Stomach (tissue), 9 donors: ENCODE results near the gene RNPEPL1. TPM values are rescaled to one million over a fixed set of nuclear protein-coding genes. Genes with fewer than 3 reads are reported as not detected.
"Not testable (repeated sequence)": the region's sequence is repeated elsewhere in the genome, so short reads cannot be mapped to it uniquely, and the experiment has no call there.

Experiments
- DNase-seq, 2 donors: peaks; one replicate each; pipeline versions ENCODE4 v3.0.0 to v3.0.0-alpha.2; 2013 to 2019
- H3K27ac ChIP-seq, 5 donors: fragments of 200-600 bp in 4 of 5; sonication (generic) in 4 of 5; one replicate each; pipeline ENCODE4 v1.5.1; 2013 to 2019; ENCODE audit warnings: mild to moderate bottlenecking in 1 of 5, moderate library complexity in 1 of 5
- H3K27me3 ChIP-seq, 3 donors: fragments of 200-600 bp; sonication (generic); one replicate each; pipeline ENCODE4 v1.5.1; 2017 to 2019; ENCODE audit warnings: mixed run types in 1 of 3
- H3K36me3 ChIP-seq, 4 donors: fragments of 200-600 bp; sonication (generic); 1 replicate in 3 of 4; 2 replicates in 1 of 4; pipeline ENCODE4 v1.5.1; 2016 to 2019
- H3K4me1 ChIP-seq, 4 donors: fragments of 200-600 bp; sonication (generic); one replicate each; pipeline ENCODE4 v1.5.1; 2016 to 2019
- H3K4me3 ChIP-seq, 4 donors: fragments of 200-600 bp; sonication (generic) in 3 of 4; one replicate each; pipeline ENCODE4 v1.5.1; 2016 to 2019; ENCODE audit warnings: mild to moderate bottlenecking in 1 of 4
- H3K9me3 ChIP-seq, 4 donors: fragments of 200-600 bp; sonication (generic); one replicate each; pipeline ENCODE4 v1.5.1; 2016 to 2019
- EP300 ChIP-seq: sonication (generic); formaldehyde crosslinking; IDR thresholded peaks from one replicate; pipeline ENCODE4 v1.6.1; 2017; ENCODE audit warnings: antibody characterized with exemption
- POLR2A ChIP-seq, 4 donors: fragments of 450-650 bp; IDR thresholded peaks; one replicate each; pipeline ENCODE4 v1.6.1; 2016; ENCODE audit warnings: antibody characterized with exemption in 4 of 4, control low read depth in 2 of 4, mild to moderate bottlenecking in 1 of 4, moderate library complexity in 1 of 4
- POLR2AphosphoS5 ChIP-seq, 3 donors: sonication (generic); formaldehyde crosslinking; IDR thresholded peaks; one replicate each; pipeline ENCODE4 v1.6.1; 2016; ENCODE audit warnings: antibody characterized with exemption in 3 of 3
- WGBS, 5 donors: extraction: QIAGEN DNeasy Blood & Tissue Kit in 3 of 5; methylation state at CpG; one replicate each; pipeline versions ENCODE4 v1.1.5 to v1.1.7; 2013 to 2018; 5-methylcytosine and 5-hydroxymethylcytosine counted together
- intact Hi-C: fragments of 100-400 bp; cut with DNase I; formaldehyde crosslinking; loops from one replicate; pipeline ENCODE4 v1.15.1; 2023; ENCODE audit warnings: low total_unique reads
- polyA plus RNA-seq, 3 donors: library from polyadenylated mRNA; stranded (reverse); fragments of 200-250 nt; gene quantifications; one replicate each; pipeline ENCODE4 v1.2.3, GENCODE V29; 2013
- total RNA-seq, 5 donors: library from RNA; depleted of rRNA; stranded (reverse); fragments of >200 nt; gene quantifications; one replicate each; pipeline versions ENCODE4 v1.1.0 to v1.2.3, GENCODE V29; 2014 to 2016
- TF ChIP-seq, protein P1 (sequence below), 7 experiments: fragments of 450-650 bp in 4 of 7; fragments of 200-600 bp in 3 of 7; sonication (generic) in 3 of 7; IDR thresholded peaks; one replicate each; pipeline ENCODE4 v1.5.1; 2016 to 2019; ENCODE audit warnings: antibody characterized with exemption in 7 of 7, control low read depth in 2 of 7, mild to moderate bottlenecking in 1 of 7
- donor health status: healthy with polysubstance abuse.
- donor health status: Bipolar disorder and iron deficiency.
- donor health status: healthy.

The RNPEPL1 gene
- total and polyA plus RNA-seq, 8 donors, result 32.7 to 196 (median 124) TPM

GRCh38 chr2:240531038-240531437, 37.2 kb upstream of the RNPEPL1 start:
- no peak for TF ChIP-seq POLR2A (IDR thresholded peaks at IDR 0.05)
- TF ChIP-seq EP300, result no peak
- TF ChIP-seq, protein P1, sequence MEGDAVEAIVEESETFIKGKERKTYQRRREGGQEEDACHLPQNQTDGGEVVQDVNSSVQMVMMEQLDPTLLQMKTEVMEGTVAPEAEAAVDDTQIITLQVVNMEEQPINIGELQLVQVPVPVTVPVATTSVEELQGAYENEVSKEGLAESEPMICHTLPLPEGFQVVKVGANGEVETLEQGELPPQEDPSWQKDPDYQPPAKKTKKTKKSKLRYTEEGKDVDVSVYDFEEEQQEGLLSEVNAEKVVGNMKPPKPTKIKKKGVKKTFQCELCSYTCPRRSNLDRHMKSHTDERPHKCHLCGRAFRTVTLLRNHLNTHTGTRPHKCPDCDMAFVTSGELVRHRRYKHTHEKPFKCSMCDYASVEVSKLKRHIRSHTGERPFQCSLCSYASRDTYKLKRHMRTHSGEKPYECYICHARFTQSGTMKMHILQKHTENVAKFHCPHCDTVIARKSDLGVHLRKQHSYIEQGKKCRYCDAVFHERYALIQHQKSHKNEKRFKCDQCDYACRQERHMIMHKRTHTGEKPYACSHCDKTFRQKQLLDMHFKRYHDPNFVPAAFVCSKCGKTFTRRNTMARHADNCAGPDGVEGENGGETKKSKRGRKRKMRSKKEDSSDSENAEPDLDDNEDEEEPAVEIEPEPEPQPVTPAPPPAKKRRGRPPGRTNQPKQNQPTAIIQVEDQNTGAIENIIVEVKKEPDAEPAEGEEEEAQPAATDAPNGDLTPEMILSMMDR (IDR thresholded peaks at IDR 0.05), result no peak
- no peak for TF ChIP-seq POLR2AphosphoS5 (IDR thresholded peaks at IDR 0.05)
- Histone ChIP-seq H3K27ac (no peak overlapping the region), H3K9me3 (peaks cover 0 to 40% (median 20%) of the 10 kb centered on the region in 4 donors), H3K4me3 (no peak overlapping the region), H3K27me3 (no peaks in the 10 kb centered on the region), H3K4me1 (no peaks in the 10 kb centered on the region), H3K36me3 (peaks cover 6 to 68% (median 46%) of the 10 kb centered on the region in 4 donors)
- DNase-seq, result no peak
- 97 to 99% (median 99%) methylated on average over 5 of the region's 5 CpGs for WGBS, 5 donors
- intact Hi-C loops, result no loop called here

- H3K36me3 ChIP-seq, result peaks cover 7 to 61% (median 44%) of the 10 kb centered on the region in 4 donors
- no peak for TF ChIP-seq POLR2A (IDR thresholded peaks at IDR 0.05)
- TF ChIP-seq EP300, result no peak
- TF ChIP-seq POLR2AphosphoS5 (IDR thresholded peaks at IDR 0.05), result no peak
- TF ChIP-seq, protein P1 (IDR thresholded peaks at IDR 0.05), result no peak
- H3K4me3 ChIP-seq, result no peak overlapping the region
- 90 to 100% (median 97%) methylated on average over 1 of the region's 1 CpG for WGBS, 5 donors
- intact Hi-C loops, result no loop called here
- H3K27ac ChIP-seq, result no peak overlapping the region
- H3K4me1 ChIP-seq, result no peaks in the 10 kb centered on the region
- peaks cover 0 to 40% (median 20%) of the 10 kb centered on the region in 4 donors for H3K9me3 ChIP-seq
- no peaks in the 10 kb centered on the region for H3K27me3 ChIP-seq
- no peak for DNase-seq
Measured at GRCh38 chr2:240532031-240532775, 36.1 kb upstream of the RNPEPL1 start.

- TF ChIP-seq, protein P1 (IDR thresholded peaks at IDR 0.05), result no peak
- TF ChIP-seq EP300 (no peak), POLR2A (IDR thresholded peaks at IDR 0.05) (no peak), POLR2AphosphoS5 (IDR thresholded peaks at IDR 0.05) (no peak)
- Histone ChIP-seq H3K27ac (no peak overlapping the region), H3K9me3 (peaks cover 0 to 5% (median 0%) of the 10 kb centered on the region in 4 donors), H3K27me3 (no peaks in the 10 kb centered on the region), H3K4me3 (no peak overlapping the region), H3K4me1 (no peaks in the 10 kb centered on the region), H3K36me3 (peaks cover 14 to 57% (median 50%) of the 10 kb centered on the region in 4 donors)
- WGBS, 5 donors, result 94 to 97% (median 95%) methylated on average over 29 to 43 of the region's 43 CpGs
- DNase-seq, result no peak
- intact Hi-C loops, result no loop called here
Measured at GRCh38 chr2:240538031-240538780, 30.1 kb upstream of the RNPEPL1 start.

- H3K4me1 ChIP-seq, H3K9me3 ChIP-seq, H3K27ac ChIP-seq, H3K4me3 ChIP-seq, intact Hi-C loops, H3K27me3 ChIP-seq, DNase-seq: not testable (repeated sequence)
- 96 to 98% (median 98%) methylated on average over 17 of the region's 17 CpGs for WGBS, 5 donors
- peaks cover 14 to 51% (median 46%) of the 10 kb centered on the region in 4 donors for H3K36me3 ChIP-seq
Measured at GRCh38 chr2:240539101-240539500, 29.2 kb upstream of the RNPEPL1 start.
